PC-3 (cell line): ENCODE measurements around the gene CCDC136. TPM values are rescaled to one million over a fixed set of nuclear protein-coding genes. Genes with fewer than 3 reads are reported as not detected.

Experiments used
- ATAC-seq: fragments of 200-7000 bp; cut with Tn5 transposase; 2 replicates; pipeline ENCODE4 v1.9.1; 2020; ENCODE audit warnings: mild to moderate bottlenecking, moderate library complexity
- BruUV-seq: library from RNA; stranded (reverse); fragments of 400-500 nt; replicated peaks from 2 replicates; lab custom pipeline; 2021; lab: Mats Ljungman, UMichigan
- CTCF ChIA-PET: fragments of 300-600 bp; sonication (Branson Sonifier 250); formaldehyde crosslinking; loops from one replicate; lab custom pipeline; 2022; ENCODE audit warnings: antibody characterized with exemption; lab: Charles Lee
- POLR2A ChIA-PET: fragments of 300-600 bp; sonication (Branson Sonifier 250); formaldehyde crosslinking; loops from one replicate; lab custom pipeline; 2022; ENCODE audit warnings: antibody characterized with exemption; ENCODE audit not compliant: unreplicated experiment; lab: Charles Lee
- DNase-seq: peaks from one replicate; pipeline ENCODE4 v3.0.0-alpha.2; 2015
- H2AFZ ChIP-seq: fragments of 300-600 bp; sonication (generic); 2 replicates; pipeline ENCODE4 v1.6.0; 2016; ENCODE audit warnings: antibody characterized with exemption, low read length
- H3F3A ChIP-seq: fragments of 300-600 bp; sonication (generic); one replicate; pipeline ENCODE4 v1.6.0; 2017; ENCODE audit warnings: antibody characterized with exemption, low read length, control low read depth, mild to moderate bottlenecking; ENCODE audit not compliant: unreplicated experiment
- H3K27ac ChIP-seq: fragments of 300-600 bp; sonication (generic); 2 replicates; pipeline ENCODE4 v1.5.1; 2016; ENCODE audit warnings: mild to moderate bottlenecking, low read length
- H3K27me3 ChIP-seq: fragments of 300-600 bp; sonication (generic); 2 replicates; pipeline ENCODE4 v1.6.1; 2016; ENCODE audit warnings: low read length, mixed read lengths
- H3K36me3 ChIP-seq: fragments of 300-600 bp; sonication (generic); 2 replicates; pipeline ENCODE4 v1.6.1; 2016; ENCODE audit warnings: low read depth, mixed run types, low read length, mixed read lengths
- H3K4me1 ChIP-seq: fragments of 300-600 bp; sonication (generic); 2 replicates; pipeline ENCODE4 v1.5.1; 2016; ENCODE audit warnings: low read length; ENCODE audit not compliant: insufficient read depth
- H3K4me2 ChIP-seq: fragments of 300-600 bp; sonication (generic); 2 replicates; pipeline ENCODE4 v1.6.0; 2016; ENCODE audit warnings: low read length
- H3K4me3 ChIP-seq: fragments of 300-600 bp; sonication (generic); 2 replicates; pipeline ENCODE4 v1.5.1; 2016; ENCODE audit warnings: mild to moderate bottlenecking, low read length, mixed read lengths
- H3K79me2 ChIP-seq: fragments of 300-600 bp; sonication (generic); 2 replicates; pipeline ENCODE4 v1.6.1; 2017; ENCODE audit warnings: low read length, mixed read lengths
- H3K9ac ChIP-seq: fragments of 300-600 bp; sonication (generic); 2 replicates; pipeline ENCODE4 v1.6.0; 2016; ENCODE audit warnings: mild to moderate bottlenecking, low read length
- H3K9me2 ChIP-seq: fragments of 300-600 bp; sonication (generic); replicated peaks from 2 replicates; pipeline ENCODE4 v1.6.1; 2016; ENCODE audit warnings: mixed run types, low read length, mixed read lengths
- H3K9me3 ChIP-seq: fragments of 300-600 bp; sonication (generic); 2 replicates; pipeline ENCODE4 v1.6.1; 2016; ENCODE audit warnings: low read length, mixed read lengths
- H4K20me1 ChIP-seq: fragments of 300-600 bp; sonication (generic); 2 replicates; pipeline ENCODE4 v1.6.1; 2016; ENCODE audit warnings: low read length, mixed read lengths
- EZH2 ChIP-seq: fragments of 300-600 bp; sonication (generic); IDR thresholded peaks from one replicate; pipeline ENCODE4 v1.6.1; 2017; ENCODE audit warnings: antibody characterized with exemption, mild to moderate bottlenecking, low read length; ENCODE audit not compliant: unreplicated experiment
- EZH2phosphoT487 ChIP-seq: fragments of 300-600 bp; sonication (generic); IDR thresholded peaks from 2 replicates; pipeline ENCODE4 v1.6.1; 2018; ENCODE audit warnings: mild to moderate bottlenecking, antibody characterized with exemption, low read length, borderline replicate concordance
- intact Hi-C: fragments of 100-400 bp; cut with micrococcal nuclease; formaldehyde crosslinking; loops from 2 replicates; pipeline ENCODE4 v1.9.0; 2023
- total RNA-seq: library from RNA; depleted of rRNA; stranded (reverse); fragments of >200 nt; gene quantifications from 2 replicates; pipeline ENCODE4 v1.2.3, GENCODE V29; 2014
- TF ChIP-seq, protein P1 (sequence below): fragments of 300-600 bp; sonication (generic); conservative IDR thresholded peaks from 2 replicates; pipeline ENCODE4 v1.5.1; 2017; ENCODE audit warnings: antibody characterized with exemption, low read depth, mild to moderate bottlenecking, low read length

Gene CCDC136
- total RNA-seq, 1 experiment from 2014 or later: 10.5 TPM

DNA sequence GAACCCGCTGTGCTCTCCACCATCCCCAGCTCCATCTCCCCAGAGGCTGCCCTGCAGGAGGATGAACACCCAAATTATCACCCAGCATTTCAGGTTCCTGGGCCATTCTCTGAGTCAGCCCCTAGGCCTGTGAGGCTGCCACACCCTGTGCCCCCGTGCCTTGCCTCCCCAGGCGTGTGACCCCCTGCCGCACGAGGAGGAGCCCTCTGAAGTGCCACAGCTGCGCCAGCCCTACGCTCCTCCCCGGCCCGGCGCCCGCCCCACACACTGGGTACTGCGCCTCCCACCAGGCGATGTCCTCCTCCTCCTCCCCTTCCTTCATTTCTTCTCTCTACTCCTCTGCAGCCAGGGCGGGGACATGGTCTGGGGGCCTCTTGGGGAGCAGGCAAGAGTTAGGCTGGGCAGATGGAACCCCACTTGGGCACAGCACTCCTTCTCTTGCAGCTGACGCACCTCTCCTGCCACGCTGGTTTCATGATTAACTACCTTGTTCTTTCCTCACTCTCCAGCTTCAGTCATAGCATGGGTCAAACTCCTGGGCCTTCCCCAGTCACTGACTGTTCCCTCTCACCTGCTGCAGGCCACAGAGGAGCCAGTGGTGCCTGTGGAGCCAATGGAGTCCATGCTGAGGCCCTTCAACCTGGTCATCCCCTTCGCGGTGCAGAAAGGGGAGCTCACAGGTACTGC is 58.2 kb downstream of the CCDC136 start:
- Histone ChIP-seq H3K9me2 (no peaks in the 10 kb centered on the region), H3K4me2 (no peak overlapping the region), H3K27ac (no peak overlapping the region), H3K4me1 (no peaks in the 10 kb centered on the region), H3K9me3 (no peaks in the 10 kb centered on the region), H3K79me2 (no peaks in the 10 kb centered on the region), H3K9ac (no peak overlapping the region), H3F3A (no peaks in the 10 kb centered on the region), H3K27me3 (no peaks in the 10 kb centered on the region), H2AFZ (no peak overlapping the region), H3K36me3 (no peaks in the 10 kb centered on the region), H3K4me3 (no peak overlapping the region), H4K20me1 (no peaks in the 10 kb centered on the region)
- no peak for DNase-seq
- no peak for ATAC-seq
- intact Hi-C loops: no loop called here
- CTCF ChIA-PET: interaction anchor here (0.6 kb wide), 1 partner anchor 1483 kb away, joined by 4 read pairs; no protein-coding TSS in a partner anchor
- BruUV-seq: no TSS peak
- POLR2A ChIA-PET: interaction anchor here (0.6 kb wide), 1 partner anchor 21 kb away, joined by 11 read pairs; no protein-coding TSS in a partner anchor
- no peak for TF ChIP-seq EZH2
- no peak for TF ChIP-seq EZH2phosphoT487
- TF ChIP-seq, protein P1, sequence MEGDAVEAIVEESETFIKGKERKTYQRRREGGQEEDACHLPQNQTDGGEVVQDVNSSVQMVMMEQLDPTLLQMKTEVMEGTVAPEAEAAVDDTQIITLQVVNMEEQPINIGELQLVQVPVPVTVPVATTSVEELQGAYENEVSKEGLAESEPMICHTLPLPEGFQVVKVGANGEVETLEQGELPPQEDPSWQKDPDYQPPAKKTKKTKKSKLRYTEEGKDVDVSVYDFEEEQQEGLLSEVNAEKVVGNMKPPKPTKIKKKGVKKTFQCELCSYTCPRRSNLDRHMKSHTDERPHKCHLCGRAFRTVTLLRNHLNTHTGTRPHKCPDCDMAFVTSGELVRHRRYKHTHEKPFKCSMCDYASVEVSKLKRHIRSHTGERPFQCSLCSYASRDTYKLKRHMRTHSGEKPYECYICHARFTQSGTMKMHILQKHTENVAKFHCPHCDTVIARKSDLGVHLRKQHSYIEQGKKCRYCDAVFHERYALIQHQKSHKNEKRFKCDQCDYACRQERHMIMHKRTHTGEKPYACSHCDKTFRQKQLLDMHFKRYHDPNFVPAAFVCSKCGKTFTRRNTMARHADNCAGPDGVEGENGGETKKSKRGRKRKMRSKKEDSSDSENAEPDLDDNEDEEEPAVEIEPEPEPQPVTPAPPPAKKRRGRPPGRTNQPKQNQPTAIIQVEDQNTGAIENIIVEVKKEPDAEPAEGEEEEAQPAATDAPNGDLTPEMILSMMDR: no peak

- Histone ChIP-seq H3K79me2 (no peaks in the 10 kb centered on the region), H3K36me3 (no peaks in the 10 kb centered on the region; the same call in 1 of the 2 replicates), H4K20me1 (no peaks in the 10 kb centered on the region), H3K4me2 (no peak overlapping the region), H3K27ac (no peak overlapping the region), H3K9ac (no peak overlapping the region), H3K27me3 (no peaks in the 10 kb centered on the region), H3F3A (no peaks in the 10 kb centered on the region), H3K4me3 (no peak overlapping the region), H3K4me1 (no peaks in the 10 kb centered on the region), H2AFZ (no peak overlapping the region), H3K9me3 (no peaks in the 10 kb centered on the region), H3K9me2 (no peaks in the 10 kb centered on the region)
- ChIA-PET CTCF (no interaction called here), POLR2A (no interaction called here)
- ATAC-seq (no peak), DNase-seq (no peak)
- intact Hi-C loops: no loop called here
- no TSS peak for BruUV-seq
- no peak for TF ChIP-seq EZH2phosphoT487
- TF ChIP-seq EZH2: no peak
- TF ChIP-seq, protein P1: no peak
Observed at GRCh38 chr7:128852537-128853254, 60.9 kb downstream of the CCDC136 start.

- Histone ChIP-seq H3K9me2 (no peaks in the 10 kb centered on the region), H3K27ac (no peak overlapping the region), H3F3A (no peaks in the 10 kb centered on the region), H3K9me3 (no peaks in the 10 kb centered on the region), H3K27me3 (no peaks in the 10 kb centered on the region), H3K4me1 (no peaks in the 10 kb centered on the region), H3K9ac (no peak overlapping the region), H3K4me3 (no peak overlapping the region), H3K36me3 (no peaks in the 10 kb centered on the region; the same call in 1 of the 2 replicates), H4K20me1 (no peaks in the 10 kb centered on the region), H3K4me2 (no peak overlapping the region), H2AFZ (no peak overlapping the region), H3K79me2 (no peaks in the 10 kb centered on the region)
- TSS peak; percentile 16 for BruUV-seq
- intact Hi-C loops: no loop called here
- CTCF ChIA-PET: no interaction called here
- DNase-seq (no peak), ATAC-seq (no peak)
- POLR2A ChIA-PET: no interaction called here
- TF ChIP-seq EZH2phosphoT487 (no peak), EZH2 (no peak)
- TF ChIP-seq, protein P1: no peak
Observed at GRCh38 chr7:128853799-128854198, 62.0 kb downstream of the CCDC136 start.
